ENCODE data around the gene HTR5A. TPM values are rescaled to one million over a fixed set of nuclear protein-coding genes. Genes with fewer than 3 reads are reported as not detected.

Gene HTR5A
- total RNA-seq, 2 experiments from 2014 or later: not detected

DNA sequence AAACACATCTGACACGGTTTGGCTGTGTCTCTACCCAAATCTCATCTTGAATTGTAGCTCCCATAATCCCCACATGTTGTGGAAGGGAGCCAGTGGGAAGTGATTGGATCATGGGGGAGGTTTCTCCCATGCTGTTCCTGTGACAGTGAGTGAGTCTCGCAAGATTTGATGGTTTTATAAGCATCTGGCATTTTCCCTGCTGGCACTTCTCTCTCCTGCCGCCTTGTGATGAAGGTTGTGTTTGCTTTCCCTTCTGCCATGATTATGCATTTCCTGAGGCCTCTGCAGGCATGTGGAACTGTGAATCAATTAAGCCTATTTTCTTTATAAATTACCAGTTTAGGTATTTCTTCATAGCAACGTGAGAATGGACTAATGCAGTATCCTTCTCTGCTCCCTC lies 5.9 kb upstream of the HTR5A start:
- Mint-ChIP-seq H3K36me3 (no peaks in the 10 kb centered on the region), H3K4me3 (no peak overlapping the region), H3K27ac (no peak overlapping the region), H3K4me1 (no peaks in the 10 kb centered on the region), H3K27me3 (peaks cover 33% of the 10 kb centered on the region), H3K9me3 (no peaks in the 10 kb centered on the region)
- DNase-seq: no peak

GRCh38 chr7:155066417-155066950 lies 3.6 kb upstream of the HTR5A start:
- no peak overlapping the region for H3K4me3 Mint-ChIP-seq
- no peak for DNase-seq
- H3K4me1 Mint-ChIP-seq: no peaks in the 10 kb centered on the region
- H3K27ac Mint-ChIP-seq: no peak overlapping the region
- H3K9me3 Mint-ChIP-seq: peaks cover 3% of the 10 kb centered on the region
- peaks cover 42% of the 10 kb centered on the region for H3K27me3 Mint-ChIP-seq
- H3K36me3 Mint-ChIP-seq: no peaks in the 10 kb centered on the region

GRCh38 chr7:155071121-155071651 lies 1.1 kb downstream of the HTR5A start:
- no peak for DNase-seq
- Mint-ChIP-seq H3K27me3 (peaks cover 62% of the 10 kb centered on the region), H3K9me3 (peaks cover 3% of the 10 kb centered on the region), H3K4me3 (no peak overlapping the region), H3K36me3 (no peaks in the 10 kb centered on the region), H3K4me1 (no peaks in the 10 kb centered on the region), H3K27ac (no peak overlapping the region)

- peaks cover 58% of the 10 kb centered on the region for H3K27me3 Mint-ChIP-seq
- no peak overlapping the region for H3K4me3 Mint-ChIP-seq
- H3K4me1 Mint-ChIP-seq: no peaks in the 10 kb centered on the region
- no peaks in the 10 kb centered on the region for H3K36me3 Mint-ChIP-seq
- no peak for DNase-seq
- peaks cover 3% of the 10 kb centered on the region for H3K9me3 Mint-ChIP-seq
- H3K27ac Mint-ChIP-seq: no peak overlapping the region
These were observed 1.9 kb downstream of the HTR5A start for GRCh38 chr7:155071916-155072571.

DNA sequence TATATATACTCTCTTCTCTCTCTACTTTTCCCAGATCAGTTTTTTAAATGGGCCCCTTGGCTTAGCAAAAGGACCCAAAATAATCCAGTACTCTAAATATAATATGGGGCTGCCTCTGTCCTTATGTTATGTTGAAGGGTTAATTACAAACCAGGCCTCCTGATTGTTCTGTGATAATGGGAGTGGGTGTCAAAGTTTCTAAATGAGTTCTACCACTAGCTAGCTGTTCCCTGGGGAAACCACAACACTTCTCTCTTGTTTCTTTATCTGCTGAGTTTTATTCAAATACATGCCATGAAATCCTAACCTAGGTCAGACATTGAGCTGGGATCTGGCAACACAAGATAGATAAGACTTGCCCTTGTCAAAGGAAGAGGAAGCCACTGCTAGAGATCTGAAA lies 3.8 kb downstream of the HTR5A start:
- Mint-ChIP-seq H3K27me3 (peaks cover 55% of the 10 kb centered on the region), H3K27ac (no peak overlapping the region), H3K4me3 (no peak overlapping the region), H3K4me1 (no peaks in the 10 kb centered on the region), H3K9me3 (peaks cover 3% of the 10 kb centered on the region), H3K36me3 (no peaks in the 10 kb centered on the region)
- DNase-seq: no peak

- no peaks in the 10 kb centered on the region for H3K9me3 Mint-ChIP-seq
- no peak for DNase-seq
- peaks cover 17% of the 10 kb centered on the region for H3K27me3 Mint-ChIP-seq
- no peak overlapping the region for H3K27ac Mint-ChIP-seq
- H3K36me3 Mint-ChIP-seq: no peaks in the 10 kb centered on the region
- no peak overlapping the region for H3K4me3 Mint-ChIP-seq
- no peaks in the 10 kb centered on the region for H3K4me1 Mint-ChIP-seq
These were observed 13.9 kb downstream of the HTR5A start for GRCh38 chr7:155084021-155084420.

- Mint-ChIP-seq H3K27me3 (peaks cover 17% of the 10 kb centered on the region), H3K36me3 (no peaks in the 10 kb centered on the region), H3K9me3 (peaks cover 2% of the 10 kb centered on the region), H3K4me1 (no peaks in the 10 kb centered on the region), H3K27ac (no peak overlapping the region), H3K4me3 (no peak overlapping the region)
- no peak for DNase-seq
These were observed 14.8 kb downstream of the HTR5A start for GRCh38 chr7:155084969-155085368.

DNA sequence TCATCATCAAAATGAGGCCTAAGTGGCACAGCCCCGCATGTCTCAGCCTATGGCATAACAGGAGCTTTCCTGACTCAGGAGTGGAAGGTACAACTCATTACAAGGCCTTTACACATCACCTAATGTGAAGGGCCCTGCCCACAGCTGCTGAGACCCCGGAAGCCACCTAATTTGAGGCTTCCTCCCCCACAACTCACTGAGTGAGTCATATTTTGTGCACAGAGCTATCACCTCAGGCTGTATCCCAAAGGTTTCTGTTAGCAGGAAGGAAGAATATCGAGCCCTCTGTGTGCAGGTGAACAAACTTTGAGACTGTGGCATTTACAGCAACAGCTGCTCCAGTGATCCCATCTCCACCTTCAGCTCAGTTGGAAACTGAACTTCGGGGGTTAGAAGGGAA lies 20.6 kb downstream of the HTR5A start:
- no peak overlapping the region for H3K27ac Mint-ChIP-seq
- H3K4me3 Mint-ChIP-seq: no peak overlapping the region
- peaks cover 2% of the 10 kb centered on the region for H3K9me3 Mint-ChIP-seq
- H3K36me3 Mint-ChIP-seq: no peaks in the 10 kb centered on the region
- H3K27me3 Mint-ChIP-seq: peaks cover 10% of the 10 kb centered on the region
- DNase-seq: peak; percentile 50
- peaks cover 18% of the 10 kb centered on the region for H3K4me1 Mint-ChIP-seq

GRCh38 chr7:155093596-155093995 lies 23.5 kb downstream of the HTR5A start:
- Mint-ChIP-seq H3K27ac (no peak overlapping the region), H3K27me3 (peaks cover 18% of the 10 kb centered on the region), H3K36me3 (no peaks in the 10 kb centered on the region), H3K9me3 (peaks cover 2% of the 10 kb centered on the region), H3K4me3 (no peak overlapping the region), H3K4me1 (peaks cover 18% of the 10 kb centered on the region)
- DNase-seq: no peak

GRCh38 chr7:155094636-155095135 lies 24.6 kb downstream of the HTR5A start:
- Mint-ChIP-seq H3K9me3 (no peaks in the 10 kb centered on the region), H3K4me3 (no peak overlapping the region), H3K36me3 (no peaks in the 10 kb centered on the region), H3K27me3 (peaks cover 18% of the 10 kb centered on the region), H3K4me1 (peaks cover 18% of the 10 kb centered on the region), H3K27ac (no peak overlapping the region)
- DNase-seq: no peak

GRCh38 chr7:155097338-155097737 lies 27.2 kb downstream of the HTR5A start:
- Mint-ChIP-seq H3K9me3 (no peaks in the 10 kb centered on the region), H3K27ac (no peak overlapping the region), H3K4me3 (no peak overlapping the region), H3K27me3 (peaks cover 18% of the 10 kb centered on the region), H3K4me1 (peaks cover 3% of the 10 kb centered on the region), H3K36me3 (no peaks in the 10 kb centered on the region)
- DNase-seq: no peak

- no peak overlapping the region for H3K27ac Mint-ChIP-seq
- no peaks in the 10 kb centered on the region for H3K9me3 Mint-ChIP-seq
- H3K36me3 Mint-ChIP-seq: no peaks in the 10 kb centered on the region
- H3K4me3 Mint-ChIP-seq: no peak overlapping the region
- DNase-seq: no peak
- no peaks in the 10 kb centered on the region for H3K27me3 Mint-ChIP-seq
- no peaks in the 10 kb centered on the region for H3K4me1 Mint-ChIP-seq
These were observed 33.7 kb downstream of the HTR5A start for GRCh38 chr7:155103839-155104238.

GRCh38 chr7:155104913-155105312 lies 34.8 kb downstream of the HTR5A start:
- Mint-ChIP-seq H3K36me3 (no peaks in the 10 kb centered on the region), H3K27ac (no peak overlapping the region), H3K4me3 (no peak overlapping the region), H3K9me3 (no peaks in the 10 kb centered on the region), H3K4me1 (no peaks in the 10 kb centered on the region), H3K27me3 (peaks cover 4% of the 10 kb centered on the region)
- no peak for DNase-seq

DNA sequence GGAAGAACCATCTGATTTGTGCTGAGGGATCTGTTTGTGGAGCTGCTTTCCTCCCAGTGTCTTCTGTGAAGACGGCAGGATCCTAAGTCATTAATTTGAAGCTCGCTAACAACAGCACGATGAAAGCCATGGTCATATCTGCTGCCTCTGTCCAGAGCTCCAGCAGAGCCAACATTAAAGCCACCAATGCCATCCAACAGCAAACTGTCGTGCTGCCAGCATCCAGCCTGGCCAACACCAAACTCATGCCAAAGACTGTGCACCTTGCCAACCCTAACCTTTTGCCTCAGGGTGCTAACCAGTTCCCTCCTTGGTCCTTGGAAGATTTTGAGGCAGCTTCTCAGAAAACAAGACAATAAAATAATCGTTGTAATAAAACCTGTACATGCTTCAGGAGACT lies 36.2 kb downstream of the HTR5A start:
- Mint-ChIP-seq H3K4me3 (no peak overlapping the region), H3K4me1 (no peaks in the 10 kb centered on the region), H3K27ac (no peak overlapping the region), H3K9me3 (no peaks in the 10 kb centered on the region), H3K36me3 (no peaks in the 10 kb centered on the region), H3K27me3 (peaks cover 10% of the 10 kb centered on the region)
- no peak for DNase-seq

DNA sequence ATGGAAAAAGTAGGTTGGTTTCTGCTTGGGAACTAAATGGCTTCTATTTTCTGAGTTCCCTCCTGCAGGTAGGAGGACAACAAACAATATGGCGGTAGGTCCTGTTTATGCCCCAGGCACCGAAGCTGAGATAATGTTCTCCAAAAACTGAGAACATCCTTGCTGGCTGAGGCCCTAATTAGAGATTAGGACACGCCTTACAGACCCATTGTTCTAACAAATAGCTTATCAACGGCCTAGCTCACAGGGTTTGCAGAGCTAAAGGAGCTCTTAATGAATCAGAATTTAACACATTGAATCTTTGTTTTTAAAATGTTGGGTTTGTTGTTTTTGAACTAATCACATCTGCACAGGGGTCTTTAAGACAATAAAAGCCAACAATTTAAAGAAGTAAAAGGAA lies 37.0 kb downstream of the HTR5A start:
- H3K4me1 Mint-ChIP-seq: no peaks in the 10 kb centered on the region
- H3K36me3 Mint-ChIP-seq: no peaks in the 10 kb centered on the region
- no peaks in the 10 kb centered on the region for H3K9me3 Mint-ChIP-seq
- H3K4me3 Mint-ChIP-seq: no peak overlapping the region
- H3K27me3 Mint-ChIP-seq: peaks cover 10% of the 10 kb centered on the region
- DNase-seq: no peak
- H3K27ac Mint-ChIP-seq: no peak overlapping the region

Measured in activated naive CD8-positive, alpha-beta T cell treated with anti-CD3 and anti-CD28 coated beads for 36 hours (primary cell).